GM12892 (cell line): ENCODE data around the gene MVB12B.
A peak's percentile ranks its signal among the peaks of the same experiment; 100 is the strongest.

ENCODE experiments used
- DNase-seq: peaks from one replicate; pipeline ENCODE4 v3.0.0; 2011; ENCODE audit not compliant: insufficient read length
- FAIRE-seq: peaks from 2 replicates; lab custom pipeline; 2011; peaks lifted over from hg19 to GRCh38; lab: Jason Lieb, UNC
- POLR2A ChIP-seq: IDR thresholded peaks from 2 replicates; pipeline ENCODE4 v1.6.1; 2011; ENCODE audit warnings: low read depth, low read length, control low read depth
- POLR2AphosphoS5 ChIP-seq: IDR thresholded peaks from 2 replicates; pipeline ENCODE4 v1.6.1; 2011; ENCODE audit warnings: low read depth, low read length, control low read depth
- TAF1 ChIP-seq: IDR thresholded peaks from 2 replicates; pipeline ENCODE4 v1.6.1; 2011; ENCODE audit warnings: low read depth, mild to moderate bottlenecking, control low read depth, low read length, borderline replicate concordance

MVB12B gene

DNA sequence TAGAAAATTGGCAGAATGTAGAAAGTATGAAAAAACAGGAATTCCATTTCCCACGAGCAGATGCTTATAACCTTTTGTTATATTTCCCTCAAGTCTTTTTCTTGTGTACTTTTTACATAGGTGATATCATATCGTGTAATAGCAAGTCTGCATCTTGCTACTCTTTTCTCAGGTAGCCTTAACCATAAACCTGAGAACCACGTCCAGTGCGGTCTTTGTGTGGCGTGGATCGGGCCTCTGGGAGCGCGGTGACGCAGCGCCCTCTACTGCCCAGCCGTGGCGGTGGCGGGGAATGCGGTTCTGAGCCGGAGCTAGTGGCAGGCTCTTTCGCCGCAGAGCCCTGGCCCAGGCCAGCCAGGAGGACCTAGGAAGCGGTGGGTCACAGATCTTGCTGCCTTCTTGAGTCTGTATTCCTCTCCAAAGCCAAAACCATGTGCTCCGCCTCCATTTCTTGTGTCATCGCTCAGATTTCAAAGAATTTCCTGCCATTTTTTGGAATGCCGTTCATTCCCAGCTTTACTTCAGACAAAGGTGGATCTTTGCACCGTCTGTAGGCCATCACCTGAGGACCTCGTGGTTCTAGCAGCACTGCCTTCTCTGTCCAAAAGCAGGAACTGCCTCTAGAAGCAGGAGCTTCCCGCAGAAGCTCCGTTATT lies 71.9 kb downstream of the MVB12B start:
- FAIRE-seq (peak; percentile 87), DNase-seq (peak; percentile 67)
- TF ChIP-seq TAF1 (no peak), POLR2AphosphoS5 (no peak), POLR2A (no peak)

GRCh38 chr9:126399251-126399650 lies 72.6 kb downstream of the MVB12B start:
- DNase-seq, result no peak
- TF ChIP-seq POLR2AphosphoS5 (no peak), TAF1 (no peak), POLR2A (no peak)
- FAIRE-seq, result no peak

- no peak for DNase-seq
- TF ChIP-seq POLR2AphosphoS5 (no peak), POLR2A (no peak), TAF1 (no peak)
- no peak for FAIRE-seq
These were observed 73.2 kb downstream of the MVB12B start for GRCh38 chr9:126399789-126400188.

GRCh38 chr9:126400571-126400970 lies 73.9 kb downstream of the MVB12B start:
- FAIRE-seq (no peak), DNase-seq (no peak)
- no peak for TF ChIP-seq POLR2AphosphoS5
- no peak for TF ChIP-seq POLR2A
- no peak for TF ChIP-seq TAF1

DNA sequence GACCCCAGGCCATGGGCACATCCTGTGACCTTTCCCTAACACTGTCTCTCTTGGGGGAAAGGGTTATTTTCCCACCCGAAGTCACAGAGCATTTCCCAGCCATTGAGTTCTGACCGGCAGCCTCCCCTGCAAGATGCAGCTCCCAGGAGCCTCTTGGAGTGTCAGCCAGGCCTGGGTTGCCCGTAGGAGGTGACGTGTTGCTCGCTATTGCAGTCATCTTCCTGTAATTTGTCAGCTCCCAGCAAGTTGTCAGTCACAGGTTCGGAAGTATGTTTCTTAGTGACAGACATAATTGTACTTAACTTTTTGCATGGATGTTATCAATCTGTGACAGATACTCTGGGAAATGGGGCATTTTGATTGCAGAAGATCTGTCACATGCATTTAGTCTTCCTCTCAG lies 74.5 kb downstream of the MVB12B start:
- no peak for TF ChIP-seq POLR2A
- no peak for DNase-seq
- FAIRE-seq, result no peak

GRCh38 chr9:126401581-126401980 lies 75.0 kb downstream of the MVB12B start:
- no peak for TF ChIP-seq POLR2AphosphoS5
- TF ChIP-seq POLR2A, result no peak
- TF ChIP-seq TAF1, result no peak
- no peak for DNase-seq
- no peak for FAIRE-seq

GRCh38 chr9:126403397-126403796 lies 76.8 kb downstream of the MVB12B start:
- no peak for TF ChIP-seq TAF1
- no peak for TF ChIP-seq POLR2AphosphoS5
- TF ChIP-seq POLR2A, result no peak
- DNase-seq, result no peak
- no peak for FAIRE-seq

DNA sequence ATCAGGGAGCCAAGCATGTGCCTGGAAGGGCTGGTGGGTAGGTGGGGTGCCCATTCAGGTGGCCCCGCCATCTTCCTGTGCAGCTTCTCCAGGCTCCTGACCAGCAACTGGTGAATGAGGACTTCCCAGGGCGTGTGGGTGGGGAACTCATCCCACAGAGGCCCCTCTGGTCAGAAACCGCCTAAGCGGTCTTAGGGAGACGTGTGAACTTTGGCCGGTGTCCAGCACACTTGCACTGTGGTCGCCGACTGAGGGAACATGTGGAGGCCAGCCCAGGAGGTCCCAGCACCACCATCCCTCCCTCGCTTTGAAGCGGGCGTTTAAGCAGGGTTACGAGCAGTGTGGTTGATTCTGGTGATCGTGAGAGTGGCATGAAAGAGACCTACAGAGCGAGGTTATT lies 77.8 kb downstream of the MVB12B start:
- TF ChIP-seq POLR2A (no peak), TAF1 (no peak), POLR2AphosphoS5 (no peak)
- DNase-seq (no peak), FAIRE-seq (no peak)

DNA sequence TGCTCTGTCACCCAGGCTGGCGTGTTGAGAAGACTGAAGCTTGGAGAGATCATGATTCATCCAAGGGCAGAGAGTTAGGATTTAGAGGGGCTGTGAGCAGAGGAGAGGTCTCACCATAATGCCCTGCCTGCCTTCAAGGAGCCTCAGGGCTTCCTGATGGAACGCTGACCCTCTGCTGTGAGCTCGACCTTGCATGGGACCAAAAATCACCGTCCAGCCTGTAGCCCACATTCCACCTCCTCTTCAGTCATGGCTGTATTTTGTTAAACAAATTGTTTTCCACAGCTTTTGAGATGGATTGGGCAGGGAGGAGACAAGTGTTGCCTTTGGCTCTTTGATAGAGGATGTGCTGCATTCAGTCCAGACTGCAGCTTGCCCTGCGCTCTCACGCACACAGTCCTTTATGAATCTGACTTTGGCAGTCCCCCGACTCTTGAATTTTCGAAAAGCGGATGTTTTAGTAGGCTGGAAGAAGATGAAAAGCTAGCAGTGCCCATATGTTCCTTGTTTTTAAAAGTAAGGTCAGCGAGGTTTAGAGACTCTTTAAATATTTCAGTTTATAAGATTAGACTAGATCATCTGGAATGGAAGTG lies 79.5 kb downstream of the MVB12B start:
- no peak for DNase-seq
- no peak for FAIRE-seq
- TF ChIP-seq POLR2AphosphoS5 (no peak), TAF1 (no peak), POLR2A (no peak)

DNA sequence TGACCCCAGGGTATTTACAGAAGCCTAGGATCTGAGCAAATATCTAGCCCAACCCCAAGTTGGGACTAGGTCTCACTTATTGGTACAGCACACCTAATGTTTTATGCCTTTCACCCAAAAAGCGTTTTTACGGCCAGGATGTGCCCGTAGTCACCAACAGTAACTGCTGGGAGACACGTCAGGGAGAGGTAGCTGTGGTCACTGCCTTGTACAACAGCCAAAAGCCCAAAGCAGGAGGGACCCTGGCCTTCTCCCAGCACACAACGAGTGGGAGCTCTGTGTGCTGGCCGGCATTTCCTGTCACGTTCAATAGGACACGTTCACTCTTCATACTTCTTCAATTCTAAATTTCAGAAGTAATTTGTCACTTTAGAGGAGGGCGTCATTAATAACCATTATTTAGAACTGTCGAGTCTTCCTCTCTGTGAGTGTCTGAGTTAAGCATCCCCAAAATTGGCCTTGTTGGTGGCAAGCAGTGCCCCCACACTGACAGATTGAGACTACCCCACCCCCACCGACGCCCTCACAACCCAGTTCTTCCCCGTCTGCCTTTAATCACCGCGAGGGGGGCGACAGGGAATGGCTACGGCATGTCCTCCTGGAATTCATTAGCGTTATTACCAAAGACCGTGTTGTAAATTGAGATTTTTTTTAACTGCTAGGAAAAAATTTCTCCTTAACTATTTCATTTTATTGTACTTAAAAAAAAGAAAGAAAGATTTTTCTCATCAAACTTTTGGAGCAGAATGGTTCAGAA lies 80.7 kb downstream of the MVB12B start:
- FAIRE-seq, result no peak
- TF ChIP-seq POLR2A, result no peak
- no peak for TF ChIP-seq TAF1
- TF ChIP-seq POLR2AphosphoS5, result no peak
- DNase-seq, result no peak

DNA sequence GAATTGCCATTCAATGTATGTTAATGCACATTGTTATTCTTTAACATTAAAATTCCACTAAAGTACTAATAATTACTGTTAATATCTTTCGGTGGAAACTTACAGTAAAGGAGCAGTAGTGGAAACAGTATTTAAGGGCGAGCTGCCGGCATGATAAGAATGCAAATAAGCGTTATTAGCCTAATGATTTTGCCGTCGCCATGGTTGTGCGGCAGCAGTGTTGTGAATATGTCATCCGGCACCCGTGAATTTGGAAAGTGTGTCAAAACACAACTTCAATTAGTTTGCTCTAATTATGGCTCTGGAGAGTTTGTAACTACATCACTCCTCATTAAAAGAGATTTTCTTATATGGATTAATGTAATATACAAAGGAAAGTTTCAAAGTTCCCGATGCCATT lies 81.4 kb downstream of the MVB12B start:
- FAIRE-seq, result no peak
- DNase-seq, result no peak

GRCh38 chr9:126410229-126410628 lies 83.6 kb downstream of the MVB12B start:
- no peak for DNase-seq
- no peak for FAIRE-seq
- TF ChIP-seq POLR2A (no peak), TAF1 (no peak), POLR2AphosphoS5 (no peak)

More for the DNA sequence above, 81.4 kb downstream of the MVB12B start:
- no peak for TF ChIP-seq TAF1
- no peak for TF ChIP-seq POLR2A
- TF ChIP-seq POLR2AphosphoS5, result no peak

DNA sequence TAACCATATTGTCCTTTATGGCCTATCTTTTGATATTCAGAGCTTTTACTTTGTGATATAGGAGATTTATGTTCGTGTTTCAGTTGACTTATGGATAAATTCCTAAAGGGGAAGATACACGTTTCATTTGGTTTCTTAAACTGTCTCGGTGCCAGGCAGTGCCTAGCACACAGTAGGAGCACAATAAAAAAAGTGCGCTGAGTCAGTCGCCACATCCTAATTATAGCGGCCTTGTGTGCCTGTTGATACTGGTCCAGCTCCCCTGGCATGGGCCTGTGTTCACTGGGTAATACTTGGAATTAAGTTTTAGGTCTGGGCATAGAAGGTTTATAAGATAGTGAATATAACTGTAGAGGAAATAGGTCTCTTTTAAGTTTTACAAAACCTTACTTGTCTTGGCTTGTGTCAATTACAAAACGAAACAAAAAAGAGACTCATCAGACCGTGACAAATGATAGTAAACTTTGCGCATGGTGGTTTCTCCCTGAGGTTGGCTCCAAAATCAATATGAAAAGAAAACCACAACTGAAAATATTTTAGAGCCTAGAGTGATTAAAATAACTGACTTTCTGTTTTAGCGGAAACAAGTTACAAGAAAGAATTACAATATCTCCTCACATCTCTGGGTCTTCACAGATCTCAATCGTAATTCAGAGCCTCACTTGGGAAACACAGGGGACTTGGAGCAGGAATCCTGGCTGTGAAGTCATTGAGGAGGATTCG lies 84.8 kb downstream of the MVB12B start:
- no peak for TF ChIP-seq POLR2AphosphoS5
- no peak for TF ChIP-seq TAF1
- no peak for TF ChIP-seq POLR2A
- DNase-seq (peak; percentile 32), FAIRE-seq (peak; percentile 87)
